SK-N-SH (cell line): ENCODE measurements around the gene HK3. TPM values are rescaled to one million over a fixed set of nuclear protein-coding genes. Genes with fewer than 3 reads are reported as not detected.
"Not testable (repeated sequence)": the region's sequence is repeated elsewhere in the genome, so short reads cannot be mapped to it uniquely, and the experiment has no call there.

Experiments used
- CTCF ChIA-PET: fragments of 300-600, 350-600 bp; formaldehyde crosslinking; extraction: SDS; loops from one replicate; lab custom pipeline; 2021; lab: Yijun Ruan, JAX
- POLR2A ChIA-PET: fragments of 350-600 bp; sonication (Branson Sonifier 250); formaldehyde crosslinking; extraction: SDS; loops from one replicate; lab custom pipeline; 2020; ENCODE audit warnings: antibody characterized with exemption, inconsistent platforms; lab: Yijun Ruan, JAX
- DNase-seq: peaks from one replicate; pipeline ENCODE4 v3.0.0; 2012
- H2AFZ ChIP-seq: fragments of 200-600 bp; sonication (generic); 2 replicates; pipeline ENCODE4 v1.8.1; 2016; ENCODE audit warnings: antibody characterized with exemption, mild to moderate bottlenecking, low read depth
- H3F3A ChIP-seq: fragments of 200-600 bp; sonication (generic); replicated peaks from 2 replicates; pipeline ENCODE3; 2016; ENCODE audit warnings: antibody characterized with exemption, mild to moderate bottlenecking; ENCODE audit not compliant: insufficient read depth
- H3K27ac ChIP-seq, 2 experiments: fragments of 200-500 bp in 1 of 2; fragments of 200-600 bp in 1 of 2; sonication (Bioruptor generic) in 1 of 2; sonication (generic), shearing (Covaris generic) in 1 of 2; 2 replicates each; pipeline versions ENCODE4 v1.5.1 to v1.6.1; 2014 to 2016; ENCODE audit warnings: low read depth in 2 of 2, inconsistent platforms in 1 of 2, low read length in 1 of 2, mild to moderate bottlenecking in 1 of 2, mixed read lengths in 1 of 2
- H3K27me3 ChIP-seq: fragments of 200-600 bp; sonication (generic), shearing (Covaris generic); 2 replicates; pipeline ENCODE4 v1.6.1; 2016; ENCODE audit warnings: mixed run types; ENCODE audit not compliant: insufficient read depth
- H3K36me3 ChIP-seq, 2 experiments: fragments of 200-500 bp in 1 of 2; fragments of 200-600 bp in 1 of 2; sonication (Bioruptor generic) in 1 of 2; sonication (generic) in 1 of 2; replicated peaks in 1 of 2; 2 replicates each; pipeline versions ENCODE3 to v1.5.1; 2014 to 2016; ENCODE audit warnings: low read length in 1 of 2, mild to moderate bottlenecking in 1 of 2; ENCODE audit not compliant: insufficient read depth in 2 of 2, control insufficient read depth in 1 of 2
- H3K4me1 ChIP-seq, 2 experiments: fragments of 200-500 bp in 1 of 2; fragments of 200-600 bp in 1 of 2; sonication (Bioruptor generic) in 1 of 2; sonication (generic), shearing (Covaris generic) in 1 of 2; 2 replicates each; pipeline versions ENCODE4 v1.5.1 to v1.6.1; 2014 to 2016; ENCODE audit warnings: low read depth in 1 of 2, low read length in 1 of 2, mixed run types in 1 of 2; ENCODE audit not compliant: insufficient read depth in 2 of 2, control insufficient read depth in 1 of 2
- H3K4me2 ChIP-seq: fragments of 200-600 bp; sonication (generic), shearing (Covaris generic); 2 replicates; pipeline ENCODE4 v1.6.1; 2017; ENCODE audit warnings: mixed run types
- H3K4me3 ChIP-seq, 2 experiments: fragments of 200-500 bp in 1 of 2; fragments of 200-600 bp in 1 of 2; sonication (Bioruptor generic) in 1 of 2; sonication (generic), shearing (Covaris generic) in 1 of 2; 2 replicates each; pipeline versions ENCODE4 v1.5.1 to v1.8.1; 2014 to 2016; ENCODE audit warnings: low read depth in 2 of 2, inconsistent platforms in 1 of 2, low read length in 1 of 2, mild to moderate bottlenecking in 1 of 2, mixed read lengths in 1 of 2, moderate library complexity in 1 of 2
- H3K79me2 ChIP-seq: fragments of 200-600 bp; sonication (generic); 2 replicates; pipeline ENCODE4 v1.8.1; 2017; ENCODE audit warnings: mild to moderate bottlenecking; ENCODE audit not compliant: insufficient read depth
- H3K9ac ChIP-seq: fragments of 200-600 bp; sonication (generic); 2 replicates; pipeline ENCODE4 v1.6.1; 2017; ENCODE audit warnings: mixed run types
- H3K9me2 ChIP-seq: fragments of 200-600 bp; sonication (generic); 2 replicates; pipeline ENCODE4 v1.6.1; 2017; ENCODE audit warnings: mixed run types
- H3K9me3 ChIP-seq: fragments of 200-600 bp; sonication (generic); 2 replicates; pipeline ENCODE4 v1.6.1; 2017; ENCODE audit warnings: mixed run types, mild to moderate bottlenecking, moderate library complexity
- H4K20me1 ChIP-seq: fragments of 200-600 bp; sonication (generic); 2 replicates; pipeline ENCODE4 v1.6.1; 2017; ENCODE audit warnings: mild to moderate bottlenecking, mixed run types; ENCODE audit not compliant: insufficient read depth
- CHD2 ChIP-seq: fragments of 150-350 bp; IDR thresholded peaks from 2 replicates; pipeline ENCODE4 v1.6.1; 2018; ENCODE audit warnings: low read length; ENCODE audit not compliant: partially characterized antibody
- ELF1 ChIP-seq: IDR thresholded peaks from 2 replicates; pipeline ENCODE4 v1.4.0; 2012
- EZH2phosphoT487 ChIP-seq: fragments of 200-600 bp; sonication (generic); IDR thresholded peaks from 2 replicates; pipeline ENCODE4 v1.6.1; 2017; ENCODE audit warnings: low read depth, mixed run types, mild to moderate bottlenecking, antibody characterized with exemption, moderate library complexity, borderline replicate concordance
- FOSL2 ChIP-seq: IDR thresholded peaks from 2 replicates; pipeline ENCODE4 v1.4.0; 2012; ENCODE audit warnings: low read depth, mild to moderate bottlenecking, moderate library complexity, borderline replicate concordance
- FOXJ3 ChIP-seq: sonication (generic); formaldehyde crosslinking; IDR thresholded peaks from 2 replicates; pipeline ENCODE4 v1.5.1; 2020; ENCODE audit warnings: mild to moderate bottlenecking, missing genetic modification reagents
- GABPA ChIP-seq: IDR thresholded peaks from 2 replicates; pipeline ENCODE4 v1.4.0; 2012; ENCODE audit warnings: low read depth, mild to moderate bottlenecking
- GATA2 ChIP-seq: sonication (generic); formaldehyde crosslinking; IDR thresholded peaks from 2 replicates; pipeline ENCODE4 v1.5.0; 2020; ENCODE audit warnings: mild to moderate bottlenecking, missing genetic modification reagents
- IRF3 ChIP-seq: fragments of 150-350 bp; IDR thresholded peaks from 2 replicates; pipeline ENCODE4 v1.6.1; 2016; ENCODE audit warnings: mild to moderate bottlenecking, low read depth, low read length
- JUND ChIP-seq: IDR thresholded peaks from 2 replicates; pipeline ENCODE4 v1.4.0; 2012
- MXI1 ChIP-seq: IDR thresholded peaks from 2 replicates; pipeline ENCODE4 v1.6.1; 2012; ENCODE audit warnings: mild to moderate bottlenecking, low read depth, low read length, improper control_type of control experiment
- NFIC ChIP-seq: IDR thresholded peaks from 2 replicates; pipeline ENCODE4 v1.4.0; 2012; ENCODE audit warnings: borderline replicate concordance
- NRF1 ChIP-seq: IDR thresholded peaks from 2 replicates; pipeline ENCODE4 v1.6.1; 2012; ENCODE audit warnings: low read depth, mild to moderate bottlenecking, low read length
- POLR2AphosphoS5 ChIP-seq: IDR thresholded peaks from 2 replicates; pipeline ENCODE4 v1.6.1; 2012; ENCODE audit warnings: low read depth, low read length
- SIN3A ChIP-seq: IDR thresholded peaks from 2 replicates; pipeline ENCODE4 v1.6.1; 2012; ENCODE audit warnings: low read depth, mild to moderate bottlenecking, low read length, moderate library complexity, borderline replicate concordance
- TAF1 ChIP-seq: IDR thresholded peaks from 2 replicates; pipeline ENCODE4 v1.6.1; 2012; ENCODE audit warnings: low read depth, mild to moderate bottlenecking, low read length, moderate library complexity, borderline replicate concordance
- TEAD4 ChIP-seq: IDR thresholded peaks from 2 replicates; pipeline ENCODE4 v1.4.0; 2012; ENCODE audit warnings: mild to moderate bottlenecking, borderline replicate concordance; ENCODE audit not compliant: insufficient read depth
- YY1 ChIP-seq: IDR thresholded peaks from 2 replicates; pipeline ENCODE4 v1.4.0; 2012; ENCODE audit warnings: low read depth, mild to moderate bottlenecking
- WGBS: methylation state at CpG from one replicate; pipeline ENCODE4 v1.1.6; 2017; ENCODE audit warnings: low lambda C conversion rate; 5-methylcytosine and 5-hydroxymethylcytosine counted together
- polyA plus RNA-seq, 3 experiments: library from polyadenylated mRNA; depleted of rRNA; stranded (reverse); fragments of >200 nt; gene quantifications; 2 replicates each; pipeline ENCODE4 v1.2.3, GENCODE V29; 2012
- TF ChIP-seq, protein P1 (sequence below): fragments of 150-350 bp; IDR thresholded peaks from 2 replicates; pipeline ENCODE4 v1.6.1; 2017; ENCODE audit warnings: antibody characterized with exemption, low read length, low read depth, borderline replicate concordance
- TF ChIP-seq, protein P2 (sequence below): IDR thresholded peaks from 2 replicates; pipeline ENCODE4 v1.4.0; 2012; ENCODE audit warnings: low read depth
- TF ChIP-seq, protein P3 (sequence below): IDR thresholded peaks from 2 replicates; pipeline ENCODE4; 2012

Gene HK3
- polyA plus RNA-seq, 1 of the 3 experiments (the other 2 are of a cell fraction), result 0.02 TPM

DNA sequence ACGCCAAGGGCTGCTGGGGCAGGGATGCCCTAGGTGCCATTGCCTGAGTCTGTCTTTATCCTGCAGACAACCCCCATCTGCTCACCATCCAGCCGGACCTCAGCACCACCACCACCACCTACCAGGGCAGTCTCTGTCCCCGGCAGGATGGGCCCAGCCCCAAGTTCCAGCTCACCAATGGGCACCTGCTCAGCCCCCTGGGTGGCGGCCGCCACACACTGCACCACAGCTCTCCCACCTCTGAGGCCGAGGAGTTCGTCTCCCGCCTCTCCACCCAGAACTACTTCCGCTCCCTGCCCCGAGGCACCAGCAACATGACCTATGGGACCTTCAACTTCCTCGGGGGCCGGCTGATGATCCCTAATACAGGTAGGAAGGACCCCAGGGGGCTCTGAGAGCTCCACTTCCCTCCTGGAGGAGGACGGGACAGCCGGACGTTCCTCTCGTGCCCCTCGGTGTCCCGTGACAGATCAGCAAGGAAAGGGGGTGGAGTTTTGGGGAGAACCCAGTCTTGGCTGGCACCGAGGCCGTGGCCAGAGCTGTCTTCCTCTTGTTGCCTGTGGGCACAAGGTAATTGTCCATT lies 24.9 kb downstream of the HK3 start:
- CTCF ChIA-PET, result interaction anchor here (0.7 to 1.5 kb wide), 7 partner anchors 9 to 214 kb away, joined by 3 to 4 read pairs (median 3); no protein-coding TSS in a partner anchor
- POLR2A ChIA-PET, result interaction anchor here (1.1 kb wide), 1 partner anchor 10 kb away, joined by 3 read pairs; no protein-coding TSS in a partner anchor
- DNase-seq, result no peak

DNA sequence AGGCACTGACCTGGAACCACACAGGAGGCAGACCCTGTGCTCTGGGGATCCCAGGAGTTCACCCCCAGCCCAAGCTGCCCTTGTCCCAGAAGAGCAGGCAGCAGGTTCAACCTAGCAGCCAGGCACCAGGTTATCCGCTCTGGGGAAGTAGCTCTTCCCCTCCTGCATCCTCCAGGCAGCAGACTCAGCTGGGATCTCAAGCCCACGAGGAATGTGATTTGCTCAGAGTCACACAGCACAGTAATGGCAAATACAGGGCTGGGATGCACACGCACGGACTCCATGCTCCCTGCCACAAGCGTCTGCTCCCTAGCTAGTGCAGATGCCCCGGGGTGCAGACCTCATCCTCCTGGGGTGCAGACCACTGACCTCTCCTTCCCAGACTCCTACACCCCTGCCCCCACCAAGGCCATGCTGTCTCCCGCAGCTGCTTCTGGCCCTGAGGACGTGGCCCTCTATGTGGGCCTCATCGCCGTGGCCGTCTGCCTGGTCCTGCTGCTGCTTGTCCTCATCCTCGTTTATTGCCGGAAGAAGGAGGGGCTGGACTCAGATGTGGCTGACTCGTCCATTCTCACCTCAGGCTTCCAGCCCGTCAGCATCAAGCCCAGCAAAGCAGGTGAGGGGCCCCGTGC lies 25.5 kb downstream of the HK3 start:
- TF ChIP-seq, protein P1, sequence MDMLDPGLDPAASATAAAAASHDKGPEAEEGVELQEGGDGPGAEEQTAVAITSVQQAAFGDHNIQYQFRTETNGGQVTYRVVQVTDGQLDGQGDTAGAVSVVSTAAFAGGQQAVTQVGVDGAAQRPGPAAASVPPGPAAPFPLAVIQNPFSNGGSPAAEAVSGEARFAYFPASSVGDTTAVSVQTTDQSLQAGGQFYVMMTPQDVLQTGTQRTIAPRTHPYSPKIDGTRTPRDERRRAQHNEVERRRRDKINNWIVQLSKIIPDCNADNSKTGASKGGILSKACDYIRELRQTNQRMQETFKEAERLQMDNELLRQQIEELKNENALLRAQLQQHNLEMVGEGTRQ, result no peak
- TF ChIP-seq, all 33 proteins: peak for 0
- H3K4me2 ChIP-seq, result no peak overlapping the region
- H3K9me3 ChIP-seq, result no peaks in the 10 kb centered on the region
- 61% methylated on average over 7 of the region's 16 CpGs for WGBS
- H4K20me1 ChIP-seq, result no peaks in the 10 kb centered on the region
- no peak overlapping the region for H3K27ac ChIP-seq
- no peak overlapping the region for H3K4me3 ChIP-seq
- H3K9ac ChIP-seq, result no peak overlapping the region
- H3K27me3 ChIP-seq, result no peaks in the 10 kb centered on the region
- peaks cover 0 to 29% of the 10 kb centered on the region in 2 experiments; a peak in 1 of 4 replicates for H3K4me1 ChIP-seq
- ChIA-PET CTCF (interaction anchor here (0.7 to 1.5 kb wide), 6 partner anchors 10 to 198 kb away, joined by 3 to 4 read pairs (median 3); no protein-coding TSS in a partner anchor), POLR2A (no interaction called here)
- no peak for DNase-seq
- H2AFZ ChIP-seq, result no peak overlapping the region
- H3F3A ChIP-seq, result no peaks in the 10 kb centered on the region
- no peaks in the 10 kb centered on the region for H3K36me3 ChIP-seq
- H3K9me2 ChIP-seq, result no peaks in the 10 kb centered on the region
- H3K79me2 ChIP-seq, result no peaks in the 10 kb centered on the region

More for the DNA sequence above, 24.9 kb downstream of the HK3 start:
- H3K79me2 ChIP-seq, result no peaks in the 10 kb centered on the region
- peaks cover 0 to 24% of the 10 kb centered on the region in 2 experiments; a peak in 1 of 4 replicates for H3K4me1 ChIP-seq
- no peak overlapping the region for H3K4me3 ChIP-seq
- WGBS, result 66% methylated on average over 8 of the region's 20 CpGs
- H3K9me3 ChIP-seq, result no peaks in the 10 kb centered on the region
- no peak overlapping the region for H2AFZ ChIP-seq
- no peaks in the 10 kb centered on the region for H3K27me3 ChIP-seq
- H4K20me1 ChIP-seq, result no peaks in the 10 kb centered on the region
- no peaks in the 10 kb centered on the region for H3K36me3 ChIP-seq
- no peak overlapping the region for H3K9ac ChIP-seq
- H3K27ac ChIP-seq, result no peak overlapping the region
- no peak overlapping the region for H3K4me2 ChIP-seq
- H3K9me2 ChIP-seq, result no peaks in the 10 kb centered on the region
- H3F3A ChIP-seq, result no peaks in the 10 kb centered on the region
- TF ChIP-seq IRF3, result no peak
- no peak for TF ChIP-seq EZH2phosphoT487
- TF ChIP-seq FOSL2, result no peak
- TF ChIP-seq JUND, result no peak
- no peak for TF ChIP-seq NRF1
- no peak for TF ChIP-seq POLR2AphosphoS5
- TF ChIP-seq CHD2, result no peak
- no peak for TF ChIP-seq MXI1
- TF ChIP-seq TEAD4, result no peak
- no peak for TF ChIP-seq GABPA
- no peak for TF ChIP-seq TAF1
- TF ChIP-seq, protein P2, sequence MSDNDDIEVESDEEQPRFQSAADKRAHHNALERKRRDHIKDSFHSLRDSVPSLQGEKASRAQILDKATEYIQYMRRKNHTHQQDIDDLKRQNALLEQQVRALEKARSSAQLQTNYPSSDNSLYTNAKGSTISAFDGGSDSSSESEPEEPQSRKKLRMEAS, result no peak
- TF ChIP-seq SIN3A, result no peak
- TF ChIP-seq ELF1, result no peak
- TF ChIP-seq, protein P3, sequence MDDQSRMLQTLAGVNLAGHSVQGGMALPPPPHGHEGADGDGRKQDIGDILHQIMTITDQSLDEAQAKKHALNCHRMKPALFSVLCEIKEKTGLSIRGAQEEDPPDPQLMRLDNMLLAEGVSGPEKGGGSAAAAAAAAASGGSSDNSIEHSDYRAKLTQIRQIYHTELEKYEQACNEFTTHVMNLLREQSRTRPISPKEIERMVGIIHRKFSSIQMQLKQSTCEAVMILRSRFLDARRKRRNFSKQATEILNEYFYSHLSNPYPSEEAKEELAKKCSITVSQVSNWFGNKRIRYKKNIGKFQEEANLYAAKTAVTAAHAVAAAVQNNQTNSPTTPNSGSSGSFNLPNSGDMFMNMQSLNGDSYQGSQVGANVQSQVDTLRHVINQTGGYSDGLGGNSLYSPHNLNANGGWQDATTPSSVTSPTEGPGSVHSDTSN, result no peak
- no peak for TF ChIP-seq GATA2 (CRISPR knock-in tag)
- TF ChIP-seq NFIC, result no peak
- no peak for TF ChIP-seq YY1
- no peak for TF ChIP-seq FOXJ3 (CRISPR knock-in tag)

DNA sequence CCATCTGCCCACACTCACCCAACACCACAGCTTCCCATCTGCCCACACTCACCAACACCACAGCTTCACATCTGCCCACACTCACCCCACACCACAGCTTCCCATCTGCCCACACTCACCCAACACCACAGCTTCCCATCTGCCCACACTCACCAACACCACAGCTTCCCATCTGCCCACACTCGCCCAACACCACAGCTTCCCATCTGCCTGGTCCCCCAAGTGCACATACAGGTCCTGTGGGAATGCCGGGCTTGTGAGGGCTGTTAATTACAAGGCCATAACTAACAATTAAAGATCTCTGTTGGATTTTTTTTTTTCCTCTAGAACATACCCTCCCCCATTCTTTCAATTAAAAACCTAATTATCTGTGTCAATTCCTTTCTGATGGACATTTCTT lies 26.1 kb downstream of the HK3 start:
- H3K36me3 ChIP-seq, H3F3A ChIP-seq, H4K20me1 ChIP-seq, H3K4me2 ChIP-seq, H3K4me3 ChIP-seq, H3K79me2 ChIP-seq, H3K27me3 ChIP-seq, H3K9ac ChIP-seq, H2AFZ ChIP-seq, DNase-seq, H3K27ac ChIP-seq, H3K9me3 ChIP-seq, H3K9me2 ChIP-seq, POLR2A ChIA-PET: not testable (repeated sequence)
- peaks cover 0 to 35% of the 10 kb centered on the region in 2 experiments; a peak in 1 of 4 replicates for H3K4me1 ChIP-seq
- CTCF ChIA-PET, result interaction anchor here (1.1 to 1.5 kb wide), 2 partner anchors 18 to 199 kb away, joined by 3 read pairs; no protein-coding TSS in a partner anchor
- WGBS, result 47% methylated on average over 2 of the region's 2 CpGs
